ENCODE measurements around the gene ANKRD10.

ANKRD10 gene

DNA sequence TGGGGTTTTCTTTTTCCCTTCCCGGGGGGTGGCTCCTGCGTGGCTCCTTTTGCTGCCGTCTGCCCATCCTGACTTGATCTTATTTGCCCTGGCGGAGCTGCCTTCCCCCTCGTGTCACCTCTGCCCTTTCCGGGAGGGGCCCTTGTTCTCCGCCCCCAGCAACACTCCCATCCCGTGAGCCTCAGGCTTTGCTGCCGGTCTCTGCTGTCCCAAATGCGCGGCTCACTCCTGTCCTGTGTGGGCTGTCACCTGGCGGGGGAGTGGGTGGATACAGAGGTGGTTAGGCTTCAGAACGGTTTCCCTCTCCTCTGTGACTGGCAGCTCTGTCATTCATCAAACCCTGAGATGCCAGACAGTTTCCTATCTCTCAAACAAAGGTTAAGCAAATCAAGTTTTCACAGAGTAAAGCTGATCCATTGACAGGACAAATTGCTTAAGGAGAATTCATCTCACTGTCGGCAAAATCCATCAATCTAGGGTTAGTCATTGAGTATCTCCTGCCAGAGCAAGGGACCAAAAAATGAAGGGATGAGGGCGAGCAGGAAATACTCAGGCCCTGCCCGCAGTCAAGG, 84.0 kb downstream of the ANKRD10 start:
- no peak for DNase-seq (ENCODE audit: low read depth)

DNA sequence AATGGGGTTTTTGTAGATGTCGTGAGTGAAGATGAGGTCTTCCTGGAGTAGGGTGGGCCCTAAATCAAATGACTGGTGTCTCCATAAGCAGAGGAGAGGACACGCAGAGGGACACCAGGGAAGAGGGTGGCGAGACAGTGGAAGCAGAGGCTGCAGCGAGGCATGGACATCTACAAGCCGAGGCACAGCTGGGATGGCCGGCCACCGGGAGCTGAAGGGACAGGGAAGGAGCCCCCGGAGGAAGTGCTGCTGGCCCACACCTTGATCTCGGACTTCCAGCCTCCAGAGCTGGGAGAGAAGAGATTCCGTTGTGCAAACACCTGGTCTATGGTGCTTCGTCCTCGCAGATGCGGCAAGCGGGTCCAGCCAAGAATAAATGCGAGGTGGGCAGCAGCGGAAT, 84.5 kb downstream of the ANKRD10 start:
- DNase-seq (ENCODE audit: low read depth) = no peak

DNA sequence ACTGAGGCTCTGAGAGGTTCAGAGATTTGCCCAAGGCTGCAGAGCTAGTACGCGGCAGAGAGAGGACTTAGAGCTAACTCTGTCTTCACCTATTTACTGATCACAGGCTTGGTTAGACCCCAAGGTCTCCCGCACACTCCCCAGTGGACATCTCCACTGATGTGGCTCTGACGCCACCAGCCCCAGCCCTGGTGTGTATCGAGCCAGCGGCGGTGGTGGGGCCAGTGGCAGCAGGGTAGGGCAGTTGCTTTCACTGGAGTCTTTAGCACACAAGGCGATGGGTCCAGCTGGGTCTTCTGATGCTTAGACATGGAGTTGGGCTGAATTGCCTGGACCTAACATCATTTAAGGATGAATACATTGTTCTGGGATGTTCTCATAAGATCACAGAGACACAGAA, 85.4 kb downstream of the ANKRD10 start:
- no peak for DNase-seq (ENCODE audit: low read depth)

DNA sequence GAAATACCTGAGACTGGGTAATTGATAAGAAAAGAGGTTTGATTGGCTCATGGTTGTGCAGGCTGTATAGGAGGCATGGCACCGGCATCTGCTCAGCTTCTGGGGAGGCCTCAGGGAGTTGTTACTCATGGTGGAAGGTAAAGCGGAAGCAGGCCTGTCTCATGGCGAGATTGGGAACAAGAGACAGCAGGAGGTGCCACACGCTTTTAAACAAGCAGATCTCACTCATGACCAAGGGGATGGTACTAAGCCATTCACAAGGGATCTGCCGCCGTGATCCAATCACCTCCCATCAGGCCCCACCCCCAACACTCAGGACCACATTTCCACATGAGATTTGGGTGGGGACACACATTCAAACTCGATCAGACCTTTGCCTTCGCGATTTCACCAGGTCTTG, 86.2 kb downstream of the ANKRD10 start:
- no peak for DNase-seq (ENCODE audit: low read depth)

Measured in stimulated activated CD8-positive, alpha-beta memory T cell treated with anti-CD3 and anti-CD28 coated beads, Interleukin-15, amount 100 ng/mL, for 1 hour (primary cell).